Pulmonary artery endothelial cell (primary cell): Measurements from ENCODE around the gene ASH1L. TPM values are rescaled to one million over a fixed set of nuclear protein-coding genes. Genes with fewer than 3 reads are reported as not detected.
A peak's percentile ranks its signal among the peaks of the same experiment; 100 is the strongest.
"Not testable (repeated sequence)": the region's sequence is repeated elsewhere in the genome, so short reads cannot be mapped to it uniquely, and the experiment has no call there.

ENCODE experiments used
- DNase-seq: peaks from one replicate; pipeline ENCODE4 v3.0.0-alpha.2; 2011; ENCODE audit warnings: low read depth, low spot score
- total RNA-seq: library from RNA; depleted of rRNA; stranded (reverse); fragments of >200 nt; gene quantifications from 2 replicates; pipeline ENCODE4 v1.2.3, GENCODE V29; 2014

Gene ASH1L
- total RNA-seq, 1 donor from 2014 or later = 14.4 TPM

DNA sequence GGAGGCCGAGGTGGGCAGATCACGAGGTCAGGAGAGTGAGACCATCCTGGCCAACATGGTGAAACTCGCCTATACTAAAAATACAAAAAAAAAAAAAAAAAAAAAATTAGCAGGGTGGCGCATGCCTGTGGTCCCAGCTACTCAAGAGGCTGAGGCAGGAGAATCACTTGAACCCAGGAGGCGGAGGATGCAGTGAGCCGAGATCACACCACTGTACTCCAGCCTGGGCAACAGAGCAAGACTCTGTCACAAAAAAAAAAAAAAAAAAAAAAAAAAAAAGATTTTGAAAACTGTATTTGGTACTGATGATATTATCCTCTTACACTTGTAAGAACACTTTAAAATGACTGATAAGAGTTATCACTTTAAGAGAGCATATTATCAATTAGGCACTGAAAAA lies 74.2 kb downstream of the ASH1L start:
- DNase-seq = not testable (repeated sequence)

DNA sequence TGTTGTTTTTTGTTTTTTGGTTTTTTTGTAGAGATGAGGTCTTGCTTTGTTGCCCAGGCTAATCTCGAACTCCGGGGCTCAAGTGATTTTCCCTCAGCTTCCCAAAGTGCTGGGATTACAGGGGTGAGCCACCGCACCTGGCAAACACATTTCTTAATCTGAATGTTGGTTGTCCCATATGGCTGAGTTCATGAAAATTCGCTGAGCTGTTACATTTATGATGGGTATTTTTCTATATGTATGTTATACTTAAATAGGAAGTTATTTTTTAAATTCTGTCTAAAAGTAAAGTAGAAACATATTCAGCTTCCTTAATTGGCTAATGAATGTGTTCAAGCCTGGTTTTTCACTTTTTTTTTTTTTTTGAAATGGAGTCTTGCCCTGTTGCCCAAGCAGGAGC lies 75.1 kb downstream of the ASH1L start:
- no peak for DNase-seq

DNA sequence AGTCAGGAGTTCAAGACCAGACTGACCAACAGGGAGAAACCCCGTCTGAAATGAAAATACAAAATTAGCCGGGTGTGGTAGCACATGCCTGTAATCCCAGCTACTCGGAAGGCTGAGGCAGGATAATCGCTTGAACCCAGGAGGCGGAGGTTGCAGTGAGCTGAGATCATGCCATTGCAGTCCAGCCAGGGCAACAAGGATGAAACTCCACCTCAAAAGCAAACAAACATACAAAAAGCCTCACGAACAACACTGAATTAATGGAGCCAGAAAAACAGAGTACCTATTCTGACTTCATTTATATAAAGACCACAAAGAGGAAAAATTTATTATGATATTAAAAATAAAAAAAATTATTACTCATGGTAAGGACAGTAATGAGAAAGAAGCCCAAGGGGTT lies 75.7 kb downstream of the ASH1L start:
- DNase-seq = not testable (repeated sequence)

DNA sequence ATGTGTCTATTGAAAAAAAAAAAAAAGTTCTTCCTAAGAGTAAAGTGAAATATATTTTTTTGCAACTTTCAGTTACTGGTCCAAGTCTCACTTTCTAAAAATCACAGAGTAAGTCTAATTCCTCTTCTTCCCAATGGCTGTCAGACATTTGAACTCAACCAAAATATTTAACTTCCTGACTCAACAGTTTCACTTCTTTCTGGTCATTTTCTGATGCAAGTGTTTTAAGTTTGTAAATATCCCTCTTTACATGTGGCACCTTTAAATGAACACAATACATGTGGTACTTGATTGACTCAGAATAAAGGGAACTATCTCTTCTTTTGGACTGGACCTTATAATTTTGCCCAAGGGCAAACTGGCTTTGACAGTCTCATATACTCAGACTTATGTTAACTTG lies 76.7 kb downstream of the ASH1L start:
- no peak for DNase-seq

DNA sequence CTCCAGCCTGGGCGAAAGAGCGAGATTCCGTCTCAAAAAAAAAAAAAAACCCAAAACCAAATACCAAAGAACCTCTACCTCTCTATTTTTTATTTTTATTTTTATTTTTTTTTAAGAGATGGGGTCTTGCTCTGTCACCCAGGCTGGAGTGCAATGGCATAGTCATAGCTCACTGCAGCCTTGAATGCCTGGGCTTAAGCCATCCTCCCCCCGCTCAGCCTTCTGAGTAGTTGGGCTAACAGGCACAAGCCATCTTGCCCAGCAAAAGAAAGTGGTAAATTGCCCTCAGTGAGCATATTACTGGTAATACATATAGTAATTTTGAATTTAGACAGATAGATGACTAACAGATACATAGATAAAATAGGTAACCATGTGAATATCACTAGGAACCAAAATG lies 77.4 kb downstream of the ASH1L start:
- no peak for DNase-seq

DNA sequence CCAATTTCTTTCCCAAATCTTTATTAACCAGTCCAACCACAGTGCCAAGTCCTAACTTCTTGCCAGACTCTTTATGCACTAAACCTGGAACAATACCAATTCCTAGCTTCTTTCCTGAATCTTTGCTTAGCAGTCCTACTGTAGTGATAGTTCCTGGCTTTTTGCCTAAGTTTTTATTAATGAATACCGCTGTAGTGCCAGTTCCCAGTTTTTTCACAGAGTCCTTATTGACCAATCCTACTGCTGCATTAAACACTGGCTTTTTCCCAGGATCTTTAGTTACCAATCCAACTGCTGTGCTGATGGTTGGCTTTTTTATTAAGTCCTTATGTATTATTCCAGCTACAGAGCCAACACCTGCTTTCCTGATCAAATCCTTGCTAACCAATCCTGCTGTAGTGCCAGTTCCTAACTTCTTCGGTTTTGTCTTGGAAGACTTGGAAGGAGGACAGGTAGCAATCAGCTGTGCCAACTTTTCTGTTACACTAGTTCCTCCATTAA lies 80.8 kb downstream of the ASH1L start:
- no peak for DNase-seq

DNA sequence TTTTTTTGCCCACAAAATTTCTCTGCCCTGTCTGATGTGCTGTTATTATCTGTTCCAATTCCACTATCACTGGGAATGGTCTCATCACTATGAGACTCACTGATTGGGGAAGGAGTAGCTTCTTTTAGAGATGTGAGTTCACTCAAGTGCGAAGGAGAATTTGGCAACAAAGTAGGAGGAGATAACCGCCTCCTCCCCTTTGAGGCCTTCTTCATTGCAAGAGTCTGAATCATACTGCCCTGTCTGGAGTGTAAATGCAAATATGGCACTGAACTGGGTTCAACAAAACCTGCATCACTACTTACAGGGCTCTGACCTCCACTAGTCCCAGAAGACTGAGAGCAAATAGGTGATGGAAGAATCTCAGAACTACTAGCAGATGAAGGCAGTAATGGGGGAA lies 83.4 kb downstream of the ASH1L start:
- DNase-seq = no peak

DNA sequence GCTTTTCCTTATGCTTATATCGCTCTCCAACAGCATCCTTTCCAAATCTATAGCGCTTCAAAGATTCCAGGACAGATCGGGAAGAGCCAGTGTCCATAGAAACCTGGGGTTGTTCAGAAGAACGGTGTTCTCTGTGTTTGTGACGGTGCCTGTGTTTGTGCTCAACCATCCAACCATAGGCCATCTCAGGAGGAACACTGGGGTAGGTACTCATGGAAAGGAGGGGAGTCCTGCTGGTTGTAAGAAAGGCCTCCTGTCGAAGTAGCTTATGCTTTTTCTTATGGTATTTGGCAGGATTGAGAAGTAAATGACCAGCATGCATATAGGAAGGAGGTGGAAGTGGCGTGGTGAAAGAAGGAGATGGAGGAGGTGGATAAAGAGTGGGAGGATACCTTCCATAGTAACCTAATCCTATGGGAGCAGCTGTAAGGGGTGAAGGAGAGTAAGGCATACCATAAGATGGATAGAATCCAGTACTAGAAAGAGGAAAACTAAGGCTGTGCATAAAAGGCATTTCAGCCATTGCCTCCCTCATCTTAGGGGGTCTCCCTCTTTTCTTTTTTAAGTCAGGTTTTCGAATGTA lies 84.2 kb downstream of the ASH1L start:
- DNase-seq = no peak

DNA sequence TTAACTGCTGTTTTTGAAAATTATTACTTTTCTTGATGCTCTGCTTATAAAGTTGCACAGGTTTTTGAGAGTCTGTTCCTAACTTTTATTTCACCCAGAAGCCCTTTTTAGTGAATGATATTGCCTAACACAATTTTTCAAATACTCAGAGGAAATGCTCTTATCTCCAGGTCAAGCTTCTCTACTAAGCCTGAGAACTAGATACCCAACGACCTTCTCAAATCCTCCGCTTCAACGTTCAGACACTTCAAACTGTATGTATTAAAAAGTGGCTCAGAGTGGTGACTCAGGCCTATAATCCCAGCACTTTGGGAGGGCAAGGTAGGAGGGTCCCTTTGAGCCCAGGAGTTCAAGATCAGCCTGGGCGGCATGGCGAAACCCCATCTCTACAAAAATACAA lies 88.5 kb downstream of the ASH1L start:
- DNase-seq = no peak

DNA sequence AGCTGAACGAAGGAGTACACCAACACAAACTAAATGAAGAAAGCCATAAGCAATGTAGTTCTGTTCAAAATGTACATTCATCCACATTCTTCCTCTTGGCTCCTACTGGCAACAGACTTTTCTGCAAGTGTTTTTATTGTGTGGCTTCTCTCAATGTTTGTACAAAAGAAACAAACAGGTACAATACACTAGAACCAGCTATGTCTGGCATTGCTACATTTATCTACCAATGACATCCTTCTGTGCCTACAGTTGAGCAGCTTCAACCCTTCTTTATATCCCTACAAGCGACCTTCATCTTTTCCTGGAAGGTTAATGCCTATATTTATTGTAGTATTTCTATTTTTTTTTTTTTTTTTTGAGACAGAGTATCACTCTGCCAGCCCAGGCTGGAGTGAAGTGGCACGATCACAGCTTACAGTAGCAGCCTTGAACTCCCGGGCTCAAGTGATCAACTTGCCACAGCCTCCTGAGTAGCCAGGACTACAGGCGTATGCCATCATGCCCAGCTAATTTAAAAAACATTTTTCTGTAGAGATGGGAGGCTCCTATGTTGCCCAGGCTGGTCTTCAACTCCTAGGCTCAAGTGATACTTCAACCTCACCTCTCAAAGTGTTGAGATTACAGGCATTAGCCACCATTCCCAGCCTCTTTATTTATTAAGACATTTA lies 89.3 kb downstream of the ASH1L start:
- DNase-seq = no peak

DNA sequence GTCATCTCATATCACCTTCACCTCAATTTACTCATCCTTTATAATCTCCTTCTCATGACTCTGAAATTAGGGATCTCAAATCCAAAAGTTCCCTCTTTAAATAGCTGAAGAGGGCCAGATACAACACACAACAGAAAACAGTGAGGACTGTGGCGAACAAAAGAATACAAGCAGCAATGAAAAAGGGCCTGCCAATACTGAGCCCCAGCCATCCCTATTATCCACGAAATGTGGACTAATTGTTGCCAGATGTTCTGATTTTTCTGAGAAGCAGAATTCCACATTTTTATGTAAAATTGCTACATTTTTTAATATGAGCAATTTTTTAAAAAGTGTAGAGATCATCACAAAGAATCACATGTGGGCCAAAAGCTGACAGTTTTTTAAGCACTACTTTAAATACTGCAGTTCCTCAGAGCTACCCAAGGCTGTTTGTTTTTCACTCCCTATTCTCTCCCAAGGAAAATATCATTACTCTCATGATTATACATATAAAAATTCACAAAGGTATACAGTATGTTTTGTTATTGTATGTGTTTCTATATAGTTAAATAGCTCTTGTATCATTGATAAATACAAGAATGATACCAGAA lies 90.0 kb downstream of the ASH1L start:
- DNase-seq = no peak

DNA sequence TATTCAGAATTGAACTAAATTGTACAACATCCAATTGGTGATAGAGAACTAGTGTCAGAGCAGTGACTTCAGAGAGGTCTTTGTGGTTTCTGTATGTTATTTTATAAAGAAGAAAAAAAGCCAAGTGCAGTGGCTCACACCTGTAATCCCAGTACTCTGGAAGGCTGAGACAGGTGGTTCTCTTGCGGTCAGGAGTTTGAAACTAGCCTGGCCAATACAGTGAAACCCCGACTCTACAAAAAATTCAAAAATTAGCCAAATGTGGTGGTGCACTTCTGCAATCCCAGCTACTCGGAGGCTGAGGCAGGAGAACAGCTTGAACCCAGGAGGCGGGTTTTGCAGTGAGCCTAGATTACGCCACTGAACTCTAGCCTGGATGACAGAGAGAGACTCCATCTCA lies 90.7 kb downstream of the ASH1L start:
- DNase-seq = no peak

DNA sequence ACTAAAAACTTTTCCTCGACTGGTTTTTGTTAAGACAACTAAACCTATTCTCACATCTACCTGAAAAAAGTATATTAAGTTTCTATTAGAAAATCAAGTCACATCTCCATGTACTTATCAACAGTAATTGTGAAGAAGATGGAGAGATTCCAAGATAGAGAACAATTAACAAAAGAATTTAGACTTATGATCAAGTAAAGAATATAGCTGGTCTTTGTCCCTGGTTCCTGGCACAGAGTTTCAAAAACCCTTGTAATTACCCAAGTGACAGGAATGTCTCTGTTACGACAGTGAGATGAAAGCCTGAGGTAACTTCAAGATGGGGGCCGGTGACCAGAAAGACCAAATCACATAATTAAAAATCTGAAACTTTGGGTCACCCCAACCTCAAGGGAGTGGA lies 91.6 kb downstream of the ASH1L start:
- no peak for DNase-seq

DNA sequence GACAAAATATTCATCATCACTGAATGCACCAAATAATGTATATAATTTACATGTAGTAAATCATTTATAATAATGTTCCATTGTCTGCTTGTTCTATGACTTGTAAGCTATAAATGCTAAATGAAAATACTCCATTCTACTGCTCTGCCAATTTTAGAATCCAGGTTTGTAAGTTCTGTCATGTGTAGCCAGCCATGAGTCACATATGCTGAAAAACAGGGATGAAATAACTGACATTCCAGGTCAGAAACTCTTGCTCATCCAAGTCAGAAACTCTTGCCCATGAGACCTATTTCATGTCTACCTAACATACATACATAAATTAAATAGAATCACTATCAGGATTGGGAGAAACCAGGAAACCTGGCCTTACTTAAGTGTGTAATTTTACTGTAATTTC lies 95.6 kb downstream of the ASH1L start:
- DNase-seq = peak; percentile 39

DNA sequence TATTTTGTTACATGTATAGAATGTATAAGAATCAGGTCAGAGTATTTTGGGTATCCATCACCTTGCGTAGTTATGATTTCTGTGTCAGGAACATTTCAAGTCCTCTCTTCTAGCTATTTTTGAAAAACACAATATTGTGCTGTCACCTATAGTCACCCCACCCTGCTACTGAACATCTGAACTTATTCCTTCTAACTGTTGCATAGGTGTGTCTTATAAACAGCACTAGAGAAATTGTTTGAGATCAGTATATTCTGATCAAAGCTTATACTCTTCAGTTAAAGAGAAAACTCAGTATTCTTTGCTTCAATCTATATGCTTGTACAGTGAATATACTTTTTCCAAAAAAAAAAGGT lies 96.0 kb downstream of the ASH1L start:
- no peak for DNase-seq

DNA sequence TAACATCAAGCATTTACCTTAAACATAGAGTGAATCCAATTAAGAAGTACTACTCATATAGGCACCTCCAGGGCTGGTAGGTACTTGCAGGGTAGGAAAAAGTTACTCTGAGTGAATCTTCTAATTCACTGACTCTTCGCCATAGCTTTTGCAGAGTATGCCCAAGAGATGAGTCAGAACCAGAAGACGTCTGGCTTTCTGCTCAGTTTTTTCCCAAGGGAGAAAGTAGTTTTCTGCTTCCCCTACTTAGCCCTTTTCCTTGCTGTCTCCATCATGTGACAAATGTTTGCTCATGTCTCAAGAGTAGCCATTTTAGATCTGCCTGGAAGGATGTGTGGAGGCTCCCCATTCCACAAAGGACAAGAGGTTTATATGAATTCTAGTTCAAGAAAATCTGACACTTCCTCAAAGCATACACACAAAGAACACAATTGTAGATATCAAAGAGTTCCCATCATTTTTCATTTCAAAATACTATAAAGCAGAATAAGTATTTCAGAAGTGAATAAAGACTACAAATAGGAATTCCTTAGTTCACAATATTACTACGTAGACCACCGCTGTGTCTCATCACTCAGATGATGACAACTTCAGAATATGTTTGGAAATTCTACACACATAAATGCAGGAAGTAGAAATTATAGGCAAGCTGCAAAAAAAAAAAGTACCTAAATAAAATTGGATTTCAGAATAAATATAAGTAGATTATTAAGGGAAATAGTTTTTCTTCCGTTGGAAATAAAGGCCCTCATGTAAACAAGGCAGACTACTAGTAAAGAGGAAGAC lies 98.5 kb downstream of the ASH1L start:
- no peak for DNase-seq

DNA sequence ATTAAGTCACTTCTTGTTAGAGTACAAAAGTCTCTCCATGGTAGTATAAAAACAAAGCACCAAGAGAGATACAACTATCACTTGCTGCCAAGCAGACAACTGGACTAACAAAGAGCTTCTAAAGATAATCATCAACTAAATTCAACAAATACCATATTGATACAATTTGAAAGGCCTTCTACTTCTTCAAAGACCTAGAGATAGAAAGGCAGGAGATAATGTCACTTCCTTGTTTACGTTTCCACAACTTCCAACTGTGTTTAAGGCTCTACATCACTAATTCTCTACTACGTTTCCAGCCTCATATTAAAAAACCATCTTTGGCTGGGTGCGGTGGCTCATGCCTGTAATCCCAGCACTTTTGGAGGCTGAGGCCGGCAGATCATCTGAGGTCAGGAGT lies 104.5 kb downstream of the ASH1L start:
- DNase-seq = no peak

DNA sequence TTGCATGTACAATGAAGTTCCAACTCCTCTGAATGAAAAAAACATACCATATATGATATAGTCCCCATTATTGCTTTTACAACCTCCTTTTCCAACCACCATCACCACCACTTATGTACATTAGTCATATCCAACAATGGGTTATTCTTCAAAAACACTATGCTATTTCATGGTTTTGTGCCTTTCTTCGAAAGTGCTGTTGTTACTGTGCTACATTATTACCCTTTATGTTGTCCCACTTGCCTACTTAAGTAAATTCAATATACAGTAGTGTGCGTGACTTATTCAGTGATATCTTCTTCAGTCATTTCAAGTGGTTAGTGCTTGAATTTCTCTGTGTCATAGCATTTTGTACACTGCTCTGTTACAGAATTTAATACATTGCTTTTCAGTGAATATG lies 105.3 kb downstream of the ASH1L start:
- DNase-seq = no peak

DNA sequence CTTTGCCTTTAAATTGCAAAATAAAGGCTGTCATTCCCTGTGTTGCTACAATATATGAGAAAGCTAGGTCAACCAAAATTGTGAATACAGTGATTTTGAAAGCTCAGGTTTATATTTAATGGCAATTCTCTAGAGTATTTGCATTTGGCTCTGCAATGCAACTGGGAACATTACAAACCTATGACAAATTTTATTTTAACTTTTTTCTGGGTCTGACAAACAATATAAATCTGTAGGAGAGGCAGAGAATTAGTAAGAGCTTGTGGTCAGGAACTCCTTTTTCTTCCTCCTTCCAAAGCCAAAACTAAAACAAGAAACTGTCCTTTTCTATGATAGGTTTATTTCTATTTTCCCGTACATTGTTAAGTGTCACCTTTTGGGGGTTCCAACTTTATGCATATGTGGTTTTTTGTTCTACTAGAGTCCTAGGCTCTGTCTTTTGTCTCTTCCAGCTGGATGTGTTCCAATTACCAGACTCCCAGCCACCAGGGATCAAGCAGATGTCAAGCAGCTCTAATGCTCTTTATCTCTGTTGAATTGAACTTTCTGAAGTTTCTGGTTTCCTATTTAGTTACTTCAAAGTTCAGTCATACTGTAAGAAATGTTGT lies 106.9 kb downstream of the ASH1L start:
- DNase-seq = no peak

DNA sequence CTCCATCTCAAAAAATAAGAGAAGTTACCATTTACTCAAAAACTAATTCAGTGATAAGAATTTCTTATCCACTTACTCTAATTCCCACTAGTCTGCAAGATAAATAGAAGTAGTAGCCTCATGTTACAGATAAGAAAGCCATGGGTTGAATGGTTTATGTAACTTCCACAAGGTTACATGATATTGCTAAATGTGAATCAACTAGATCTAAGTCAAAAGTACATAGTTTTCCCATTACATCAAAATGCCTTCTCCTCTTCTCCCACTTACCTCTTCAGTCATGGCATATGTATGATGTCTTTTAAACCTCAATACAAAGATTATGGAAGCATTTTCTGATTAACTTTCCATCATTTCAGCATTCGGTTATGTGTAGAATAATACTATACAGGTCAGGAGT lies 108.5 kb downstream of the ASH1L start:
- no peak for DNase-seq

DNA sequence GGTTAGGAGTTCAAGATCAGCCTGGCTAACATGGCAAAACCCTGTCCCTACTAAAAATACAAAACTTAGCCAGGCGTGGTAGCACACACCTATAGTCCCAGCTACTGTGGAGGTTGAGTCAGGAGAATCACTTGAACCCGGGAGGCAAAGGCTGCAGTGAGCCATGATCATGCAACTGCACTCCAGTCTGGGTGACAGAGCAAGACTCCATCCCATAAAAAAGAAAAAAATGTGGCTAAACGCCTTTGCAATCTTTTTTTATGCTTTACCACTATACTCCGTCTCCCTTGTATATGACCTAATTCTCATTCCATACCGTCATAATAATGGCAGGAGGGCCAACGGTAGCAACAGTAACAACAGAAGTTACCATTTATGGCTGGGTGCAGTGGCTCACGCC lies 109.5 kb downstream of the ASH1L start:
- no peak for DNase-seq

DNA sequence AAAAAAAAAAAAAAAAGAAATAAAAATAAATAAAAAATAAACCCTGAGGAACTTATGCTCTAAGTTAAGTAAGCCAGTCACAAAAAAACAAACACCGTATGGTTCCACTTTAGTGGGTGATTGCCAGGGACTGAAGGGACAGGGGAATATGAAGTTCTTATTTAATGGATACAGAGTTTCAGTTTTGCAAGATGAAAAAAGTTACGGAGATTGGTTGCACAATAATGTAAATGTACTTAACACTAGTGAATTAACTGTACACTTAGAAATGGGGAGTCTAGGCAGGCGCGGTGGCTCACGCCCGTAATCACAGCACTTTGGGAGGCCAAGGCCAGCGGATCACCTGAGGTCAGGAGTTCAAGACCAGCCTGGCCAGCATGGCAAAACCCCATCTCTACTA lies 111.4 kb downstream of the ASH1L start:
- DNase-seq = no peak
